Left renal cortex interstitium (tissue), 4 donors: ENCODE results near the gene PYGB. TPM values are rescaled to one million over a fixed set of nuclear protein-coding genes. Genes with fewer than 3 reads are reported as not detected.
"Not testable (repeated sequence)": the region's sequence is repeated elsewhere in the genome, so short reads cannot be mapped to it uniquely, and the experiment has no call there.

Experiments used
- DNase-seq, 4 donors: peaks; one replicate each; pipeline ENCODE4 v3.0.0-alpha.2; 2013; ENCODE audit warnings: low read depth in 4 of 4, low spot score in 2 of 4, missing footprints in 1 of 4
- polyA plus RNA-seq, 4 donors: library from polyadenylated mRNA; unstranded; fragments of 120-200 nt; gene quantifications; one replicate each; pipeline ENCODE4 v1.2.1, GENCODE V29; 2013; ENCODE audit not compliant: insufficient read length in 4 of 4

Gene PYGB
- polyA plus RNA-seq, 4 donors, result 43.3 to 54.2 (median 49.5) TPM

DNA sequence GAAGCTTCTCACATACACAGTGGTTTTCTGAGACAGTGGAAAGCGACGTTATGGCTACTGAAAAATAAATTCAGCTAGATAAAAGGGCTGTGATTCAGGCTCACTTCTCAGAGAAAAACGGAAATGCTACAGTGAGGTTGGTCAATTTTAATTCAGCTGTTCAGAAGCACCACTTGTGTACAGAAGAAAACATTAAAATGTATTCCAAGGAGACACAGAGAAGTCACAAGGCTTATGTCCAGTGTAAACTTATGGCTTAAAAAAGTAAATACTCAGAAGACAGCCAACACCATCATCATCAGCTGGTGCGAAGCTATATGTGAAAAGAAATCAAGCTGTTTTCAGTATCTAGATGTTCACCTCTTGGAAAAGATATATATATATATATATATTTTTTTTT, 74.1 kb downstream of the PYGB start:
- DNase-seq, result no peak

DNA sequence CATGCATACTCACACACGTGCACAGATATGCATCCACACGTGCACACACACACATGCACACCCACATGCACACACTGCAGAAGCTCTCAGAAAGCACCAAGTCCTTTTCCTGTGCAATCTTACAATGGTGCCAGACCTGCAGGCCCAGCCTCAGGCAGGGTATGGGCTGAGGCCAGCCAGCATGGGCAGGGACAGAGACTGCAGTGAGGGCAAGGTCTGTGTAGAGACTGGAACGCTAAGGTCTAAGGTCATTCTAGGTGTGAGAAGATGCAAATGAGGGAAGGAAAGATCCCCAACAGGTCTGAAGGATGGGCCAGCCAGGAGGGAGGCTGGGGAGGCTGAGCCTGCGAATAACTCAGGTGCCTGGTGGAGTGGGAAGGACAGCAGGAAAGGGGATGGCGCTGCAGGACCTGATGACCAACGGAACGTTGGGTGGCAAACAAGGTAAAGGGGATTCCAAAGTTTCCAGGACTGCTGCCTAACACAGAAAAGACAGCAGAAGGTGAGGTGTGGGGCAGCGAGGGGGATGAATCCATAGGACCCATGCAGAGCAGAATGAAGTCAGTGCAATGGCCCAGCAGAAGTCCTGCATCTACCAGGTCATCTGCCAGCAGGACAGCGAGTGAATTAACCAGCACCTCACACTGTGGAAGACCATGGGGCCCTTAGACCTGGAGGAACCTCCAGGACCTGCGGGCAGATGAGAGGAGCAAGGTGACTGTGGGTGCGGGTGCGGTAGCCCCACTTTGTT, 75.8 kb downstream of the PYGB start:
- no peak for DNase-seq

DNA sequence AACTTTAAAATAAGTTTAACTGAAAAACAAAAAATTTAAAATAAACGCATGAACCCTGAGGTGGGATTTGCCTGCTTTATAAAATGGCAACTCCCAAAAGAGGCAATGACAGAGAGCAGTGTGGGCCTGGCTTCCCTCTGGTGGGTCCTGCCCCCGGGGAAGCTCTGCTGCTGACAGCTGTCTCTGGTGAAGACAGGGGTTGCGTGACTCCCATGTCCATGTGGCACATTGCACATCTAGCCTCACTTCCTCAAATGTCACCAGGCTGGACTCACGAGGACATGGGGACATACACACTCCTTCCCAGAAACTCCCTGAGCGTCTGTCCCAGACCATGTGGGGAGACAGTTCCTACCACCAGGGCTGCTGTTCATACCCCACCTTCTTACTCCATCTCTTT, 76.5 kb downstream of the PYGB start:
- DNase-seq, result no peak

DNA sequence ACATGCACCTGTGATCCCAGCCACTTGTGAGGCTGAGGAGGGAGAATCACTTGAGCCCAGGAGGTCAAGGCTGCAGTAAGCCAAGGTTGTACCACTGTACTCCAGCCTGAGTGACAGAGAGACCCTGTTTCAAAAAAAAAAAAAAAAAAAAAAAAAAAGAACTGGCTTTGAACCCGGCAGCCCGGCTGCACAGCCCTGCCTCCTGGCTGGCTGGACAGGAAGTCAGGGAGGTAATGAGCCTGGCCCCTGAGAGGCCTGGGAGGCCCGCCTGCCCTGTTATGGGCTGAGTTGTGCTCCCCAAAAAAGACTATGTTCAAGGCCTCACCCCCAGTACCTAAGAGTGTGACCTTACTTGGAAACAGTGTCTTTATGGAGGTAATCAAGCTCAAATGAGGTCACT, 77.2 kb downstream of the PYGB start:
- DNase-seq, result no peak

GRCh38 chr20:25325997-25326396, 78.1 kb downstream of the PYGB start:
- DNase-seq, result no peak

DNA sequence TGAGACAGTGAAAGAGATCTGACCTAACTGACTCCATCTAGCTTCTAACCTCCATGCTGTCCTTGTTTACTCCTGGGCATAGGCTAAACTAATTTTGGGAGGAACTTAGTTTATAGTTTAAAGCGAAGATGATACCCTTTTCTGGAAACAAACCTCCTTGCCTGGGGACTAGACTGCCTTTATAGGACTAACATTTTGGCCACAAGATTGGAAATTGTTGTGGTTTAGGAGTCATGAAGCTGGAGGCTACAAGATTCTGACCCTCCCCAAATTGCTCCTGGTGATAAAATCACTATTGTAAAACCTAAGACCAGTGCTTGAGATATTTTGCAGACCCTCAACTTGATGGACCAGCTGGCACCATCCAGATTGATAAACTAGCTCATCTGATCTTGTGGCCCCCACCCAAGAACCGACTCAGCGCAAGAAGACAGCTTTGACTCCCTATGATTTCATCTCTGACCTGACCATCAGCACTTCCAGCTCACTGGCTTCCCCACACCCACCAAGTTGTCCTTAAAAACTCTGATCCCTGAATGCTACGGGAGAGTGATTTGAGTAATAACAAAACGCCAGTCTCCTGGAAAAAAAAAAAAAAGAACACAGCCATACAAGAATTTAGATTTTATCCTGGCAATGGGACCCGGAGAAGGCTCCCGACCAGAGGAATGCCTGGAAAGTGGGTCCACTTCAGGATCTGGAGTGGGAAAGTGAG, 79.8 kb downstream of the PYGB start:
- DNase-seq, result no peak

GRCh38 chr20:25328954-25329498, 81.1 kb downstream of the PYGB start:
- DNase-seq, result no peak

DNA sequence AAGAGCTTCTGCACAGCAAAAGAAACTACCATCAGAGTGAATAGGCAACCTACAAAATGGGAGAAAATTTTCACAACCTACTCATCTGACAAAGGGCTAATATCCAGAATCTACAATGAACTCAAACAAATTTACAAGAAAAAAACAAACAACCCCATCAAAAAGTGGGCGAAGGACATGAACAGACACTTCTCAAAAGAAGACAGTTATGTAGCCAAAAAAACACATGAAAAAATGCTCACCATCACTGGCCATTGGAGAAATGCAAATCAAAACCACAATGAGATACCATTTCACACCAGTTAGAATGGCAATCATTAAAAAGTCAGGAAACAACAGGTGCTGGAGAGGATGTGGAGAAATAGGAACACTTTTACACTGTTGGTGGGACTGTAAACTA, 87.1 kb downstream of the PYGB start:
- not testable (repeated sequence) for DNase-seq

DNA sequence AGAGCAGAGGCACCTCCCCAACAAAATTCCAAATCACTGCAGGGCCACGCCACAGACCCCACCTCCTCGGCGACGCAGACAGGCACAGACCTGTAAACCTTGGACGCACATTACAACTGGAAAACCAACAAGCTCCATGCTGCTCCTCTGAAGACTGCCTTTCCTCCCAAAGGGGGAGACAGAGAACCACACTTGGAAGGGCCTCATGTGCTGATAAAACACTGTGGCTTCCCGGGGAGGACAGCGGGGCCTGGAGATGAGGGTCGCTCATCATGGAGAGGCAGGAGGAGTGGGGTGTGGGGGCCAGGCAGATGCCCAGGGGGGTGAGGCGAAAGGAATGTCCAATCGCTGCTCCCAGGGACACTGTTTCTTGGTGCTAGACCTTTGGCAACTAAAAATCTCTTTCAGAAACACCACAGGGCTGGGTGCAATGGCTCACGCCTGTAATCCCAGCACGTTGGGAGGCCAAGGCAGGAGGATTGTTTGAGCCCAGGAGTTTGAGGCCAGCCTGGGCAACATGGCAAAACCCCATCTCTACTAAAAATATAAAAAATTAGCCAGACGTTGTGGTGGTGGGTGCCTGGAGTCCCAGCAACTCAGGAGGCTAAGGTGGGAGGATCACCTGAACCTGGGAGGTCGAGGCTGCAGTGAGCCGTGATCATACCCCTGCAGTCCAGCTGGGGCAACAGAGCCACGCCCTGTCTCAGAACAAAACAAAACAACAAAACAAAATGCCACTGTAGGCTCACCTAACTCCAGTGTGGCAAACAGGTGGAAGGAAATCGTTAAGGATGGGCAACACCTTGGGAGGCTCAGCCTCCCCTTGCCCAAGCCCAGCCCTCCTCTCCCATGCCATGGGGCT, 88.9 kb downstream of the PYGB start:
- no peak for DNase-seq

DNA sequence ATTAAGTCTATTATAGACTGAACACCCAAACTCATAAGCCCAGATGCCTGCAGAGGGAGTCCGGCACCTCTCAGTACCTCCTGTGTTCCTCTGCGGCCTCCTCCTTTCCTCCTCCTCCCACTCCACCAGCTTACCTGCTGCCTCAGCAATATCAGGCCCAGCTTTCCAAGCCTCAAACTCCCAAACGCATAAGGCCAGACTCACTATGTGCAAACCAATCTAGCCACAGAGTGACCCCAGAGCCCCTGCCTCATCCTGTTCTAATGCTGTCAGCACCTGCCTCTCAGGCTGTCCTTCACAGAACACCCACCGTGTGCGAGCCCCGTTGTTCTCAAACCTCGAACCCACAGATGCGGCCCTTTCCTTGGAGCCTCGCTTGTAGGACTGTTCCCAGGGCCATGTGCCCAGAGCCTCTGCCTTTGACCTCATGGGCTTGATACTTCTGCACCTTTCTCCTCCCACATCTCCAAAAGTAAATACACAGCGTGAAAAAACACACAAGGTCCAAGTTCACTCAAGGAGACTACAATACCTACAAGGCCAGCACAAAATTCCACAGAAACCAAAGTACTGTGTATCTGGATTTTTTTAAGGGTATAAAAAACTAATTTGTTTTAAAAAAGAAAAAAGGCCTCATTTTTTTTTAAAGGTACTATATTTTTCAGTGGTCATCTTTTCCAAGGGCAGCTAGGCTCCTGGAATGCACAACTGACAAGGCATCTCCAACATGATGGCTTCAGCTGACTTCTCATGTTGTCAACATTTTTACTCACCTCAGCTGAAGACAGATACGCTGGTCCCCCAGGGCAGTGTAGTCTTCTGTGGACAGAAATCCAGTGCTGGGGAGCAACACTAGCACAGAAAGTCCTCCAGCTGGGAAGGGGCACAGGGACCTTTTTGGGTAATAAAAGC, 90.5 kb downstream of the PYGB start:
- DNase-seq, result no peak

DNA sequence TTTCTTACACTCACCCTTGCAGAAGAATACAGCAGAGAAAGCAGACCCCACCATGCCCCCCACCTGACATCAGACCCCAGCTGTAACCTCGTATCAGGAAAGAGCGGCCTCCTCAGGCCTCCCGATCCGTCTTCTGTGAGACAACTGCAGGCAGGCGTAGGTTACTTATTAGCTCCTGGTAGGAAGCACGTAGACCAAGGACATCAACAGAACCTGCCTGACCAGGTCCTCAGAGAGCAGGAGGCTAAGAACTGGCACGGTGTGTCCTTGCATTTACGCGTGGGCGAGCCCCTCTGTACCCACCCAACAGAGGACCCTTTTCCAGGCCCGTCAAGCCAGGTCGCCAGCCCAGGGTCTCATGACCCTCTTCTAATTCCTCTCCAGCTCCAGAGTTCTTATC, 91.7 kb downstream of the PYGB start:
- no peak for DNase-seq

- no peak for DNase-seq
Observed at GRCh38 chr20:25340380-25340779, 92.5 kb downstream of the PYGB start.

- DNase-seq, result no peak
Observed at GRCh38 chr20:25341716-25342680, 94.1 kb downstream of the PYGB start.

DNA sequence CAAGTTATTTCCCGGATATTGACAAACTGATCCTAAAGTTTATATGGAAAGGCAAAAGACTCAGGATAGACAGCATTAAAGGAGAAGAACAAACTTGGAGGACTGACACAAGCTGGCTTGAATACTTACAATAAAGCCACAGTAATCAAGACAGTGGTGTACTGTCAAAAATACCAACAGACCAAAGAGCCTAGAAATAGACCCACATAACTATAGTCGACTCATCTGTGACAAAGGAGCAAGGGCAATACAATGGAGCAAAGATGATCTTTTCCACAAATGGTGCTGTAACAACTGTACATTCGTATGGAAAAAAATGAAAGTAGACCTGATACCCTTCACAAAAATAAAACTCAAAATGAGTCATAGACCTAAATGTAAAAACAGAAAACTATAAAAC, 96.7 kb downstream of the PYGB start:
- no peak for DNase-seq

DNA sequence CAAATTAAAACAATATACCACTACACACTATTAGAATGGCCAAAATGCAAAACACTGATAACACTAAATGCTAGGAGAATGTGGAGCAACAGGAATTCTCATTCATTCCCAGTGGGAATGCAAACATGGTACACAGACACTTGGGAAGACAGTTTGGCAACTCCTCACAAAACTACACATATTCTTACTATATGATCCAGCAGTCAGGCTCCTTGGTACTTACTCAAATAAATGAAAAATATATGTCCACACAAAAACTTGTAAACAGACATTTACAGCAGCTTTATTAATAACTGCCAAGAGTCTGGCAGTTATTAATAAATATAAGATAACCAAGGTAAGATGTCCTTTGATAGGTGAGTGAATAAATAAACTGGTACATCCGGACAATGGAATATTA, 97.8 kb downstream of the PYGB start:
- no peak for DNase-seq

DNA sequence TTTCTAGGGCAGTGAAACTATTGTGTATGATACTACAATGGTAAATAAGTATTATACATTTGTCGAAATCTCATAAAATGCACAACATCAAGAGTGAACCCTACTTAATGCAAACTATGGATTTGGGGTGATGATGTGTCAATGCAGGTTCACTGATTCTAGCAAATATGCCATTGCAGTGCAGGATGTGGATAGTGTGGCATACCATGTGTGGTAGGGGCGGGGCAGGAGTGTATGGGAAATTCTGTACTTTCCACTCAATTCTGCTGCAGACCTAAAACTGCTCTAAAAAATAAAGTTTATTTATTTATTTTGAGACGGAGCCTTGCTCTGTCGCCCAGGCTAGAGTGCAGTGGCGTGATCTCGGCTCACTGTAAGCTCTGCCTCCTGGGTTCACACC, 98.5 kb downstream of the PYGB start:
- no peak for DNase-seq
